Trophoblast cell (in vitro differentiated cells and primary cell): ENCODE data around the gene BICC1.

Experiments
- DNase-seq, 2 donors: peaks; one replicate each; pipeline ENCODE4 v3.0.0-alpha.2; 2016
- H2AFZ ChIP-seq: 2 replicates; pipeline ENCODE4 v1.6.1; 2013; ENCODE audit warnings: low read length, moderate library complexity, mild to moderate bottlenecking; ENCODE audit not compliant: insufficient read depth, poor library complexity
- H2AK5ac ChIP-seq: 2 replicates; pipeline ENCODE4 v1.6.1; 2013; ENCODE audit warnings: mild to moderate bottlenecking, low read length
- H2BK120ac ChIP-seq: 2 replicates; pipeline ENCODE4 v1.6.1; 2013; ENCODE audit warnings: low read length, mild to moderate bottlenecking, moderate library complexity; ENCODE audit not compliant: insufficient read depth, poor library complexity
- H2BK12ac ChIP-seq: 2 replicates; pipeline ENCODE4 v1.6.1; 2013; ENCODE audit warnings: mild to moderate bottlenecking, low read length, moderate library complexity
- H2BK5ac ChIP-seq: 2 replicates; pipeline ENCODE4 v1.6.1; 2013; ENCODE audit warnings: low read length, low read depth, moderate library complexity, mild to moderate bottlenecking; ENCODE audit not compliant: poor library complexity
- H3K14ac ChIP-seq: 2 replicates; pipeline ENCODE4 v1.6.1; 2013; ENCODE audit warnings: mild to moderate bottlenecking, low read length
- H3K18ac ChIP-seq: 2 replicates; pipeline ENCODE4 v1.6.1; 2013; ENCODE audit warnings: mild to moderate bottlenecking, low read length
- H3K23ac ChIP-seq: 2 replicates; pipeline ENCODE4 v1.6.1; 2013; ENCODE audit warnings: low read length
- H3K27ac ChIP-seq: 2 replicates; pipeline ENCODE4 v1.5.1; 2013; ENCODE audit warnings: low read depth, mild to moderate bottlenecking, inconsistent platforms, low read length, moderate library complexity
- H3K27me3 ChIP-seq: 2 replicates; pipeline ENCODE4 v1.6.1; 2013; ENCODE audit warnings: inconsistent platforms, mild to moderate bottlenecking, low read length, moderate library complexity; ENCODE audit not compliant: insufficient read depth
- H3K36me3 ChIP-seq, 2 experiments: 1 replicate in 1 of 2; 2 replicates in 1 of 2; pipeline ENCODE4 v1.6.1; 2013; ENCODE audit warnings: low read length in 2 of 2, mild to moderate bottlenecking in 2 of 2, moderate library complexity in 1 of 2; ENCODE audit not compliant: insufficient read depth in 2 of 2, control insufficient read depth in 1 of 2
- H3K4ac ChIP-seq: 2 replicates; pipeline ENCODE4 v1.6.1; 2013; ENCODE audit warnings: low read depth, mild to moderate bottlenecking, low read length, moderate library complexity
- H3K4me1 ChIP-seq, 2 experiments: 1 replicate in 1 of 2; 2 replicates in 1 of 2; pipeline ENCODE4 v1.6.1; 2013; ENCODE audit warnings: low read length in 2 of 2, mild to moderate bottlenecking in 2 of 2, moderate library complexity in 1 of 2; ENCODE audit not compliant: insufficient read depth in 2 of 2, control insufficient read depth in 1 of 2
- H3K4me2 ChIP-seq: 2 replicates; pipeline ENCODE4 v1.6.1; 2013; ENCODE audit warnings: inconsistent platforms, mild to moderate bottlenecking, low read length, moderate library complexity
- H3K4me3 ChIP-seq: 2 replicates; pipeline ENCODE4 v1.5.1; 2013; ENCODE audit warnings: mild to moderate bottlenecking, low read depth, low read length, inconsistent platforms
- H3K79me1 ChIP-seq: one replicate; pipeline ENCODE4 v1.6.1; 2013; ENCODE audit warnings: low read length
- H3K79me2 ChIP-seq: 2 replicates; pipeline ENCODE4 v1.6.1; 2013; ENCODE audit warnings: low read length, mild to moderate bottlenecking; ENCODE audit not compliant: control insufficient read depth, insufficient read depth, poor library complexity
- H3K9ac ChIP-seq: 2 replicates; pipeline ENCODE4 v1.6.1; 2013; ENCODE audit warnings: mild to moderate bottlenecking, low read length
- H3K9me3 ChIP-seq: 2 replicates; pipeline ENCODE4 v1.6.1; 2013; ENCODE audit warnings: low read depth, mild to moderate bottlenecking, control low read depth, inconsistent platforms, low read length; ENCODE audit not compliant: insufficient read depth
- H4K12ac ChIP-seq: 2 replicates; pipeline ENCODE4 v1.6.1; 2013; ENCODE audit warnings: low read depth, mild to moderate bottlenecking, low read length, moderate library complexity
- H4K8ac ChIP-seq: 2 replicates; pipeline ENCODE4 v1.6.1; 2013; ENCODE audit warnings: low read depth, mild to moderate bottlenecking, low read length, moderate library complexity
- H4K91ac ChIP-seq: one replicate; pipeline ENCODE4 v1.6.1; 2013; ENCODE audit warnings: low read depth, mild to moderate bottlenecking, low read length, moderate library complexity
- WGBS: extraction: QIAGEN DNeasy Blood & Tissue Kit; methylation state at CpG from one replicate; pipeline ENCODE4 v1.1.7; 2013; ENCODE audit warnings: missing lambda C conversion rate; ENCODE audit not compliant: insufficient read length, insufficient coverage; ENCODE audit errors: extremely low coverage; 5-methylcytosine and 5-hydroxymethylcytosine counted together

The BICC1 gene

GRCh38 chr10:58784361-58784760 lies 271.7 kb downstream of the BICC1 start:
- no peak overlapping the region for H3K14ac ChIP-seq
- H2BK12ac ChIP-seq: no peak overlapping the region
- no CpG with 5 or more reads among the region's 4 CpGs for WGBS
- H3K27me3 ChIP-seq: no peaks in the 10 kb centered on the region
- H3K4ac ChIP-seq: no peak overlapping the region
- H3K79me2 ChIP-seq: no peaks in the 10 kb centered on the region
- H3K9ac ChIP-seq: no peak overlapping the region
- H2BK120ac ChIP-seq: no peak overlapping the region
- no peak overlapping the region for H3K18ac ChIP-seq
- no peak overlapping the region for H3K4me3 ChIP-seq
- no peak overlapping the region for H2AFZ ChIP-seq
- no peak overlapping the region for H4K12ac ChIP-seq
- H2AK5ac ChIP-seq: no peak overlapping the region
- H3K4me1 ChIP-seq: no peaks in the 10 kb centered on the region
- no peaks in the 10 kb centered on the region for H3K79me1 ChIP-seq
- no peak overlapping the region for H4K91ac ChIP-seq
- DNase-seq: no peak
- no peak overlapping the region for H2BK5ac ChIP-seq
- no peaks in the 10 kb centered on the region for H3K36me3 ChIP-seq
- no peak overlapping the region for H4K8ac ChIP-seq
- no peak overlapping the region for H3K23ac ChIP-seq
- no peak overlapping the region for H3K27ac ChIP-seq
- H3K4me2 ChIP-seq: no peak overlapping the region
- H3K9me3 ChIP-seq: no peaks in the 10 kb centered on the region

- Histone ChIP-seq H3K23ac (no peak overlapping the region), H3K4me2 (no peak overlapping the region), H4K12ac (no peak overlapping the region), H3K4me1 (no peaks in the 10 kb centered on the region), H3K36me3 (no peaks in the 10 kb centered on the region), H4K91ac (no peak overlapping the region), H3K9me3 (no peaks in the 10 kb centered on the region), H3K18ac (no peak overlapping the region), H3K27me3 (no peaks in the 10 kb centered on the region), H2AFZ (no peak overlapping the region), H2BK12ac (no peak overlapping the region), H2AK5ac (no peak overlapping the region), H3K4ac (no peak overlapping the region), H3K9ac (no peak overlapping the region), H3K14ac (no peak overlapping the region), H3K4me3 (no peak overlapping the region), H4K8ac (no peak overlapping the region), H3K79me1 (no peaks in the 10 kb centered on the region), H2BK5ac (no peak overlapping the region), H2BK120ac (no peak overlapping the region), H3K79me2 (no peaks in the 10 kb centered on the region), H3K27ac (no peak overlapping the region)
- WGBS: no CpG with 5 or more reads among the region's 3 CpGs
- no peak for DNase-seq
Observed at GRCh38 chr10:58785354-58785753, 272.7 kb downstream of the BICC1 start.

DNA sequence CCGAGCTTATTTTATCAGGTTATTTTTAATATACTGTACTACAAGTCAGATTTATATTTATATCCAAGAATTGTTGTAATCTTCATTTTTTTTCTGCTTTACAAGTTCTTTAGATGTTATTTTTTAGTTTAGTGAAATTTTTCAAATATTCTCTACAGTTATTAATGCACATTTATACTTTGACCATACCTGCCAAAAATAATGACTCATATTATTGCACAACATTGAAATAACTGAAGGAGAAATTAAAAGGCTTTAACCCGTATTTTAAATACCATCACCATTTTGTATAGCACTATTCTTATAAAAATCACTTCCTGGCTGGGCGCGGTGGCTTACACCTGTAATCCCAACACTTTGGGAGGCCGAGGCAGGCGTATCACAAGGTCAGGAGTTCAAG lies 278.5 kb downstream of the BICC1 start:
- H3K4me1 ChIP-seq: no peaks in the 10 kb centered on the region
- no peak overlapping the region for H2BK5ac ChIP-seq
- H3K14ac ChIP-seq: no peak overlapping the region
- no peak overlapping the region for H4K91ac ChIP-seq
- H4K12ac ChIP-seq: no peak overlapping the region
- DNase-seq: peak in 1 of 2 donors; percentile 69
- H3K79me1 ChIP-seq: no peaks in the 10 kb centered on the region
- no peak overlapping the region for H2AFZ ChIP-seq
- no CpG with 5 or more reads among the region's 6 CpGs for WGBS
- no peaks in the 10 kb centered on the region for H3K27me3 ChIP-seq
- H3K4me3 ChIP-seq: no peak overlapping the region
- H3K27ac ChIP-seq: no peak overlapping the region
- no peak overlapping the region for H3K23ac ChIP-seq
- H3K79me2 ChIP-seq: no peaks in the 10 kb centered on the region
- no peak overlapping the region for H3K9ac ChIP-seq
- no peaks in the 10 kb centered on the region for H3K9me3 ChIP-seq
- no peak overlapping the region for H2BK120ac ChIP-seq
- no peak overlapping the region for H3K4ac ChIP-seq
- H2AK5ac ChIP-seq: no peak overlapping the region
- no peak overlapping the region for H3K4me2 ChIP-seq
- H3K36me3 ChIP-seq: no peaks in the 10 kb centered on the region
- no peak overlapping the region for H3K18ac ChIP-seq
- H2BK12ac ChIP-seq: no peak overlapping the region
- no peak overlapping the region for H4K8ac ChIP-seq

DNA sequence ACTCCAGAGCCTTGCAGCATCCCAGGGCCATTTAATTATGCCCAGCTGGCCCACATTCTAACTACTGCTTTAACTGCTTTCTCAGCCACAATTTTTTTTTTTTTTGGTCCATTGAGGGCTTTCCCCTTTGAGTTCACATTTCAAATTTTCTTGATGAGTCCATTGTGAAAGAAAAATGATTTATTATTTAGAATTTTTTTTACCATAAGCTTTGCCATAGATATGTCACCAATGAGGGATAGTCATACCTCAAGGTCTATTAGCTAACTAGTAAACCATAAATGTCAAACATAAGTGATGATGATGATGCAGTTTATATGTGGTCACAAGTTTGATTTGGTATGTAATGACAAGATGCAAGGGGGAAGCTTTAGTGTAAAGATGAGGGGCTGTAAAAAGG lies 282.9 kb downstream of the BICC1 start:
- H3K27ac ChIP-seq: no peak overlapping the region

More for the DNA sequence above, 282.9 kb downstream of the BICC1 start:
- Histone ChIP-seq H2BK12ac (no peak overlapping the region), H3K14ac (no peak overlapping the region), H3K36me3 (no peaks in the 10 kb centered on the region), H3K4me1 (no peaks in the 10 kb centered on the region), H3K18ac (no peak overlapping the region), H3K79me2 (no peaks in the 10 kb centered on the region), H2AK5ac (no peak overlapping the region), H4K91ac (no peak overlapping the region), H3K9ac (no peak overlapping the region), H3K27me3 (no peaks in the 10 kb centered on the region), H3K23ac (no peak overlapping the region), H3K4ac (no peak overlapping the region), H2AFZ (no peak overlapping the region), H2BK120ac (no peak overlapping the region), H3K4me3 (no peak overlapping the region), H2BK5ac (no peak overlapping the region), H3K79me1 (no peaks in the 10 kb centered on the region), H3K4me2 (no peak overlapping the region), H4K12ac (no peak overlapping the region), H3K9me3 (no peaks in the 10 kb centered on the region), H4K8ac (no peak overlapping the region)
- no peak for DNase-seq
